WI38 (cell line): Measurements from ENCODE around the gene PKNOX1.

Experiments
- H3K4me3 ChIP-seq: 2 replicates; pipeline ENCODE4 v1.5.1; 2011; ENCODE audit warnings: low read depth, mild to moderate bottlenecking, control low read depth, low read length
- CTCF ChIP-seq: IDR thresholded peaks from 2 replicates; pipeline ENCODE4 v1.5.1; 2012; ENCODE audit warnings: low read depth, mild to moderate bottlenecking, control low read depth, low read length

PKNOX1 gene

GRCh38 chr21:42970946-42971653, 3.3 kb upstream of the PKNOX1 start:
- no peak for TF ChIP-seq CTCF

GRCh38 chr21:42971897-42972275, 2.5 kb upstream of the PKNOX1 start:
- no peak overlapping the region for H3K4me3 ChIP-seq

More at GRCh38 chr21:42970946-42971653, 3.3 kb upstream of the PKNOX1 start:
- H3K4me3 ChIP-seq = no peak overlapping the region

GRCh38 chr21:42973309-42973990, 912 bp upstream of the PKNOX1 start:
- TF ChIP-seq CTCF = no peak
- peak overlapping the region; percentile 64 for H3K4me3 ChIP-seq

More at GRCh38 chr21:42971897-42972275, 2.5 kb upstream of the PKNOX1 start:
- TF ChIP-seq CTCF = no peak

- H3K4me3 ChIP-seq = peak overlapping the region; percentile 81
- no peak for TF ChIP-seq CTCF
Measured at GRCh38 chr21:42974832-42975820, 764 bp downstream of the PKNOX1 start.

GRCh38 chr21:42975886-42976608, 1.7 kb downstream of the PKNOX1 start:
- no peak for TF ChIP-seq CTCF

GRCh38 chr21:42980312-42981213, 6.2 kb downstream of the PKNOX1 start:
- no peak for TF ChIP-seq CTCF
- H3K4me3 ChIP-seq = no peak overlapping the region

More at GRCh38 chr21:42975886-42976608, 1.7 kb downstream of the PKNOX1 start:
- peak overlapping the region; percentile 81 for H3K4me3 ChIP-seq
